HG02852 (cell line): ENCODE measurements around the gene LIMS2.

Experiments
- ATAC-seq: cut with Tn5 transposase; IDR thresholded peaks from one replicate; pipeline ENCODE4 v1.9.1; 2021; ENCODE audit warnings: mild to moderate bottlenecking, moderate library complexity; ENCODE audit not compliant: unreplicated experiment

LIMS2 gene

DNA sequence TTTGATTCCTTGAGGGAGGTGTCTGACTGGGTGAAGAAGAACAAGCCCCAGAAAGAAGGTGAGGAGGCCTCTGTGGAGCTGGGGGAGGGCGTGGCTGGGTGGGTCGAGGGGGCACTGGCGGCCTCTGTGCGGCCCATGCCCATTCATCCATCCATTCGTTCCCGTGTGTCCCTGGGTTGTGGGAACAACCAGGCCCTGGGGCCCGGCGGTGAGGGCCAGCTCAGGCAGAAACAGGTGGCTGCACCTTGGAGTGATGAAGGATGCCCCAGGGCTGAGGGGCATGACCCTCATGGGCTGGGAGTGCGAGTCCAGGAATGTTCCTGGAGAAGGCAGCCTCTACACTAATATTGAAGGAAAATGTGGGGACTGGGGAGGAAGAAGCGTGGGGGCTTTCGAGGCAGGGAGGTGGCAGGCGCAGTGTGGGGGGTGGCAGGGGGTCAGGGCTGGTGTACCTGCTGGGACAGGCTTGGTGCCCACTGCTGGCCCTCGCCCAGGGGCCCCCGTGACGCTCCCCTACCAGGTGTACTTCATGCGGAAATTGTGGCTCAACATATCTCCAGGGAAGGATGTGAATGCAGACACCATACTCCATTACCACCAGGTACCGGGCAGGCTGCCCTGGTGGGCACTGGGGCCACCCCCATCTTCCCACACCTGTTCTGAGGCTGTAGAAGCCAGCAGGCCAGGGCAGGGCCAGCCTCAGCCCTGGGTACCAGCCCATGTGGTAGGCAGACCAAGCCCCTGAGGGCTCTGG lies 40.5 kb downstream of the LIMS2 start:
- no peak for ATAC-seq

DNA sequence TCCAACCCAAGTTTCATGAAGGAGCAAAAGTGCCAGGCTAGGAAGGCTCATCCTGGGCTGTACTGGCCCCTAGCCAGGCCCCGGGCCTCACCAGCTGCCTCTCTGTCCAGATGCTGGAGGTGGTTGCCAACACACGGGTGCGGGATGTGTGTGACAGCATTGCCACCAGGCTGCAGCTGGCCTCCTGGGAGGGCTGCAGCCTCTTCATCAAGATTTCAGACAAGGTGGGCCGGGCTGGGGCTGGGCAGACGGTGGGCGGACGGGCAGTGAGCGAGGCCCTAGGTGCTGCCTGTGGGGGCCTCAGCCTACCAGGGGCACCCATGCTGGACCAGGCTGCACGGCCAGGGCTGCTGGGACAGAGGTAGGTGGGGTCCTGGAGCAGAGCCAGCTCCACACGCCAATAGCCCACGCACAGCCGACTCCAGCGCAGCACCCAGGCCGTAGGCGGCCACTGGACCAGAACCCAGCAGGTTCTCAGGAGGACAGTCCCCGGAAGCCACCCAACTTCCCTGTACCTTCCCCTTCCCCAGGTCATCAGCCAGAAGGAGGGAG lies 41.2 kb downstream of the LIMS2 start:
- no peak for ATAC-seq

DNA sequence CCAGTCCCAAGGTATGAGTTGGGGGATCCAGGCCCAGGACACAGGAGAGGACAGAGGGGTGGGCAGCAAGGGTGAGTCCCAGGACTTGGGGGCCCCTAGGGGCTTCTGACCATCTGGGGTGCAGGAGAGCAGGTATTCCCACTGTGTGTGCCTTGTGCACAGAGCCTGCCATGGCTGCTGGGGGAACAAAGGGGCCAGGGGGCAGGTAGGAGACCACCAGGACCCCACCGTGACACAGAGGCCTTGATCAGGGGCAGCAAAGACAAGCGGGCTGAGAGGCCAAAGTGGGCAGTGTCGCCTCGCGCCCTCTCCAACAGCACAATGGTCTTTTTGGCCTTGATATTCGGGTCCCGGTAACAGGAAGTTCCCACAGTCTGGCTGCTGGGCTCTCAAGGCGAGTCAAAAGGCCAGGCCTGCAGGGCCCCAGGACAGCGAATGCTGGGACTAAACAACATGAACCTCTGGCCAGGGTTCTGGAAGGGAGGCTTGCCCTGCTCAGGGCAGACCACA lies 41.7 kb downstream of the LIMS2 start:
- ATAC-seq: no peak

DNA sequence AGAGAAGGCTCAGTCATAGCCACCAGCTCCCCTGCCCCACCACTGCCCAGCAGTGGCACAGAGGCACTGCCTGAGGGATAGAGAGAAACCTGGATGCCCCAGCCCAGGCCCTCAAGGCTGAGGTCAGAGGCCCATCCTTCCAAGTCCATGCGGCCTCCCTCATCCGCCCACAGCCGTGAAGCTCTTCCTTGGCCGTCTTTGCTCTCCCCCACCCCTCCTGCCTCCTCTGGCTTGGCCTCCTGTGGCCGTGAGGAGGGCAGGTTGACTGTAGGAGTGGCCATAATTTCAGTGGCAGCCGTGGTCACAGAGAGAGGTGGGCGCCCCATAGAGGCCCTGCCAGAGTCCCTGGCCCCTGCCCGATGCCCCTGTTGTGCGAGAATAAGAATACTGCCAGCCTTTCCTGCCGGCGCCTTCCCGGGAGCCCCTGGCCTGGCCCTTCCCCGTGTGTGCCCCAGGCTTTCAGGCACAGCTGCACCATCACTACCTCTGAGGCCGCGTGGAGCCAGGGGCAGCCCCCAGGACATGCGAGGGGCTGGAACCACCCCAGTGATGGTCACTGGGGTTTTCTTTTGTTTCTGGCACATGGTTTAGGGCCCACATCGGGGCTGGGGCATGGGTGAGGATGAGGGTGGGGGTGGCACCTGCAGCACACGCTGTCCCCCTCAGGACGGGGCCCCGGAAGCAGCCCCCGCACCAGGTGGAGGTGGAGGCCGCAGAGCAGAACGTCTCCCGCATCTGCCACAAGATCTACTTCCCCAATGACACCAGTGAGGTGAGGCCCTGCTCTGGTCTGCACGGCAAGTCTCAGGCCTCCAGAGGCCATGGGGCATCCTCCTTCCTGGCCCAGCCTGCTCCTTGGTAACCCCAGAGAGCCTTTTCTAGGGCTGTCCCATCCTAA lies 42.5 kb downstream of the LIMS2 start:
- peak; percentile 59 for ATAC-seq

DNA sequence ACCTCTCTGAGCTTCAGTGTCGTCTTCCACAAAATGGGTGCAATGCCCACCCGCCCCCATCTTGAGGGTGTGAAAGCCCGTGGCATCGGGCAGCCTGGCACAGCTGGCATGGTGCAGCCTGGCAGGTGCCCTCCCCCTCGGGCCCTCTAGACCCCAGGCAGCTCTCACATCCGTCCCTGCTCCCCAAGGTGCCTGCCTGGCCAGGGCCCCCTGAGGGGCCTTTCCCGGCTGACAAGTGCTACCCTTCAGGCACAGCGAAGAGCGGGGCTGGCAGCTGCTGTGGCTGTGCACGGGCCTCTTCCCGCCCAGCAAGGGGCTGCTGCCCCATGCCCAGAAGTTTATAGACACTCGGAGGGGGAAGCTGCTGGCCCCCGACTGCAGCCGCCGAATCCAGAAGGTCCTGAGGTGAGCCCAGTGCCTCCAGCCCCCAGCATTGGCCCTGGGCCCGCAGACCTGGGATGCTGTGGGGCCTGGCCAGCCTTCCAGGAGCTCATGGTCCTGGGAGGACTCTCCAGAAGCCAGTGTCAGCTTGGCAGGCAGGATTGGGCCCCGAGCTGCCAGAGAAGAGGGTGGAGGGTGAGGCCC lies 43.2 kb downstream of the LIMS2 start:
- no peak for ATAC-seq

DNA sequence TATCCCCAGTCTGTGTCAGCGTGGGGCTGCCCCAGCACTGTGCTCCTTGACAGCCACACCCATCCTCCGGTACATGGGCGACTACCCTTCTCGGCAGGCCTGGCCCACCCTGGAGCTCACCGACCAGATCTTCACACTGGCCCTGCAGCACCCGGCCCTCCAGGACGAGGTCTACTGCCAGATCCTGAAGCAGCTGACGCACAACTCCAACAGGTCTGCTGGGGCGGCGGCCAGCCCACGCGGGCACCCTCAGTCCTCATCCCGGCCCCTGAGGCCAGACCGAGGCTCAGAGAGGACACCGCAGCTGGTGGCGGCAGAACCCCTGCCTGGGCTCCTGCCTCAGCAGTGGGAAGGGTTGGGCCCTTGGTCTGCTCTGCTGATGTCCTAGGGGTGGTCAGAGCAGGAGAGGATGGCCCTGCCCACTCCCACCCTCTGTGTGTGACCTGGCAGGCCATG lies 43.8 kb downstream of the LIMS2 start:
- ATAC-seq: no peak

DNA sequence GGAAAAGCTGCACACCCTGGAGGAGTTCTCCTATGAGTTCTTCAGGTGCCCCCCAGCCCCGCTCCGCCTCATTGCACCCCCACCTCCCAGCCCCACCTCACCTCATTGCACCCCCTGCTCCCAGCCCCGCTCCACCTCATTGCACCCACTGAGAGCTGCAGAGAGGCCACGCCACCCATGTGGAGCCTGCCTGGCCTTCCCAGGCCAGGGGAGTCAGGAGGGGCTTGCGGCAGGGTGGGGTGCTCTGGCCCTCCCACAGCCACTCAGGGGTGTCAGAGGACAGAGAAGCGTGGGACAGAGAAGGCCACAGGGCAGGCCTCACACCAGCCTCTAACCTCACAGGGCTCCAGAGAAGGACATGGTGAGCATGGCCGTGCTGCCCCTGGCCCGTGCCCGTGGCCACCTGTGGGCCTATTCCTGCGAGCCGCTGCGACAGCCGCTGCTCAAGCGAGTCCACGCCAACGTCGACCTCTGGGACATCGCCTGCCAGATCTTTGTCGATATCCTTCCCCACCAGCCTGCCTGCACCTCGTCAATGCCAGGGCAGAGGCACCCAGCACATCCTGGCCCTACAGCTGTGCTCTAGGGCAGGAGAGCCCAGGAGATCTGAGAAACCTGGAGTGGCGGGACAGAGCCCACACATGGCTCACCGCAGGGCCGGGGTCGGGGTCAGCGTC lies 44.3 kb downstream of the LIMS2 start:
- no peak for ATAC-seq

DNA sequence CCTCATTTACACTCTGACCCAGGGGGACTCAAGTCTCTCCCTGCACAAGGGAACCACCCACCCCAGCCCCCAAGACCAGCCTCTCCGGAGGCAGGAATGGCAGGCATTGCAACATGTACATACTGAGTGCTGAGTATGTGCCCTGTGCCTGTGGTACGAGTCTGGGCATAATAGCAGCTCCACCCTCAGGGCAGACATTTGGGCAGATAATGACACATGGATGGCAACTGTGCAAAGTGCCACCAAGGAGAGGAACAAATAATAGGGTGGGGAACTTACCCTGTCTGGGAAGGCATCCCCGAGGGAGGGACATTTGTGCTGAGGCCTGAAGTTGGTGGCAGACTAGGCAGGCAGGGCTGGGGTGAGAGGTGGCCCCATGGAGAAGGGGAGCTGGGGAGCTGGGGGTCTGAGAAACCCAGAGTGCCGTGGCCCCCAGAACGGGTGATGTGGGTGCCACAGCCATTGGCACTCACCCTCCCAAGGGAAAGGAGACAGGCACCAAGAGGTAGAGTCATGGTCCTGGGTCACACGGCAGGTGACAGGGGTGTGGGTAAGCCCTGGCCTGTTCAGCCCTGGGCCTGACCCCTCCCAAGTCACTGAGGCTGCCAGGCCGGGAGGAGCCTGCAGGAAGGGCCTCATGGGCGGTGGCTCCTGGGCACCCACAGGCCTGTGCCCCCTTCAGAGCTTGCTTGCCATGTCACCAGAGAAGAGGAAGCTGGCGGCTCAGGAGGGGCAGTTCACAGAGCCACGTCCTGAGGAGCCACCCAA lies 45.0 kb downstream of the LIMS2 start:
- ATAC-seq: no peak

DNA sequence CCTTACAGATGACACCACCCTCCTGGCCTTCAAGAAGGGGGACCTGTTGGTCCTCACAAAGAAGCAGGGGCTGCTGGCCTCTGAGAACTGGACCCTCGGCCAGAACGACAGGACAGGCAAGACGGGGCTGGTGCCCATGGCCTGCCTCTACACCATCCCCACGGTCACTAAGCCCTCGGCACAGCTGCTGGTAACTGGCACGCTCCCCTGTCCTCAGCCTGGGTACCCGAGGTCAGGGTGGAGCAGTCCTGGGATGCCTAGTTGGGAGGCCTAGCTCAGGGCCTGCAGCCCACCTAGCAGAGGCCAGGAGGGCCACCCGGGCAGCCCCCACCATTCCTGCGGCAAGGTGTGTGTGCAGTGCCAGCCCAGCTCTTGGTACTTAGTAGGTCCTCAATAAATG lies 45.7 kb downstream of the LIMS2 start:
- ATAC-seq: no peak

DNA sequence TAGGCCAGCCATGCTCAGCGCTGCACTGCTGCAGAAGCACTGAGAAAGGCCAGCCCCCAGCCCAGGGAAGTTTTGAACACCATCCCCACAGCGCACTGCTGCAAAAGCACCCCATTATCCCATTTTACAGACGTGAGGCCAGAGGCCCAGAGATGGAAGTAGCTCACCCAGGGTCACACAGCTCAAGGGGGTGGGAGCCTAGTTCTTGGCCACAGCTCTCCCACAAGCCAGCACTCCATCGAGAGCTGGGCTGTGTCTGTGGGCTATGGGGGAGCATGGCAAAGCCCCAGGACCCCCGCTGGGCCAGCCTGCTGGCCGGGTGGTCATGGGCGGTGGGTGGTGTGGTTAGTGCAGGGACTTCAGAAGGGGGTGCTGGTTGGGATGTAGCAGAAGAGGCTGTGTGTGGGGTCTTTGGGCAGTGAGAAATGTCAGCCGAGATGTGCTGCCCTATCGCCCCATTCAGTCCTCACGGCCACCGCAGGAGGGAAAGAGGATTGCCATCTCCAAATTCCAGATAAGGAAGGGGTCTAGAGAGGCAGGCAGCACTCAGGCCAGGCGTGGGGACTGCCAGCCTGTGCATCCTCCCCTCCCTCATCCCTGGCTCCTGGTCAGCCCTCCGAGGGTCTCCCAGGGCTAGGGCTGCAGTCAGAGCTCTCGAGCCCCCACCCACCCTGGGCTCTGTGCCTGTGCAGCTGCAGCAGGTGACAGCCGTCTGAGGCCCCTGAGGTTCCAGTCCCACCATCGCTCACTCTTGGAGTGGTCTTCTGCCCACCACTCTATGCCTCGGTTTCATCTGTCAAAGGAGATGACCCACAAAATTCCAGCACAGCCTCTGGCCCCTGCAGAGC lies 46.3 kb downstream of the LIMS2 start:
- ATAC-seq: no peak

DNA sequence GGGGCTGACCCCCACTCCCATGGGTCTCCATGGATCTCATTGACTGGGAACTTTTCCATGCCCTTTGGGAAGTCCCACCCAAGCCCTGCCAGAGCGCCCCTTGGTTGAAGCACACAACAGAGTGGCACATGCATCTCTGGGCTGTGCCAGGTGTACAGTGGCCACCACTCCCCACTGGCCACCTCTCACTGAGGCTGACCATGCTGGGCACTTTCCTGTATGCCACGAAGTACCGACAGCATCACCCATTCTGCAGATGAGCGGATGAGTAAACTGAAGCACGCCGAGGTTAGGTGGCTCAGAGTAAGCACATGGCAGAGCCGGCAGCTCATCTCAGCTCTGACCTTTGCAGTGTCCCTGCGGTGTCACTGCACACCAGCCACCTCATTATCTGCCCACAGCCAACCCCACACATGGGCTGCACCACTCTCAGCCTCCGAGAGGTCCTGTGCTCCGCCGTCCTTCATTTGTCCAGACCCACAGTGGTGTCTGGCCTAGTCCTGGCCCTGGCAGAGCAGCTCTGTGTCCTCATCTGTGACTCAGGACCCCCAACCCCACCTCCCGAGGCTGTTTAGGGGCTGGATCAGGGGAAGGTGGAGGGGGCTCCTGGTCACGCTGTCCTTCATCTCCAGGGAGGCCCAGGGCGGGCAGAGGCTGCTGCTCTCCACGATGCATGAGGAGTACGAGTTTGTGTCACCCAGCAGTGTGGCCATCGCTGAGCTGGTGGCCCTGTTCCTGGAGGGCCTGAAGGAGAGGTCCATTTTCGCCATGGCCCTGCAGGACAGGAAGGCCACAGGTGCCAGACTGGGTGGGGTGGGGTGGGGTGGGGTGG lies 47.4 kb downstream of the LIMS2 start:
- no peak for ATAC-seq

DNA sequence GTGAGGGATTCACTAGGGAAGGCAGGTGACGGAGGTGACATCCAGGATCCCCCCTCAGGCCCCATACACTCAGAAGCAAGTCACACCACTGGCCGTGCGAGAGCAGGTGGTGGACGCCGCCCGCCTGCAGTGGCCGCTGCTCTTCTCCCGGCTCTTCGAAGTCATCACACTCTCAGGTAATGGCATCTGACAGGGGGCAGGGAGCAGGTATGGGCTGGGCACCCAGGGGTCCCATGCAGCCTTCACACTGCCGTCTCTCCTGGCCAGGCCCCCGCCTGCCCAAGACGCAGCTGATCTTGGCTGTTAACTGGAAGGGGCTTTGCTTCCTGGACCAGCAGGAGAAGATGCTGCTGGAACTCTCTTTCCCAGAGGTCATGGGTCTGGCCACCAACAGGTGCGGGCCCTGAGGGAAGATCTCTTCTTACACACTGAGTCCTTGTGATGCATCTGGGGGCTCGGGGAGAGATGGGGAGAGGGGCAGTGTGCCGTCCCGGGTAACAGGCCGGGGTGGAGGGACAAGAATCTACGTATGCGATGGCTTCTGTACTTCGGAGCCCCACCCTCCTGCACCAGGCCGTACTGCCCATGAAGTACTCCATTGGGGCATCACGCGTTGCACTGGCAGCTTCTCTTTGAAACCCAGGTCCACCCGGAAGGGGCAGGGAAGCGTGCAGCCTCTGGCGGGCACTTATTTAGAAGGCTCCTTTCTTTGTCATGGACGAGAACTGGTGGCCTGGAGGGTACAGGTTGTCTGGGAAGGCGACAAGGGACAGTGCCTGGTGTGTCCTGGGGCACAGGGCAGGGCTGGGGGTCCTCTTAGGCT lies 48.2 kb downstream of the LIMS2 start:
- ATAC-seq: no peak

DNA sequence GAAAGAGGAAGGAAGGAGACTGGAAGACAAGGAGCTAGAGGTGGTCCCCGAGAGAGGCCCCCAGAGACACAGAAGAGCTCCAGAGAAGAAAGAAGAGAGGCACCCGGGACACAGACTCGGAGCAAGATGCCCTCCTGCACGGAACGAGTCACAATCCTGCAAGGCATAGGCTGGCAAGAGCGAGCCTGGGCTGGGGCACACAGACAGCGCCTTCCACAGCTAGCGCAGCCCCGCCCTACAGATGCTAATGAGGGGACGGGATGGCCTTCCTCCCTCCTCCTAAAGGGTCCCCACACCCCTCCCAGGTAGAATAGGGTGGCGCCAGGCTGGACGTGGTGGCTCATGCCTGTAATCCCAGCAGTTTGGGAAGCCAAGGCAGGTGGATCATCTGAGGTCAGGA lies 49.2 kb downstream of the LIMS2 start:
- no peak for ATAC-seq

DNA sequence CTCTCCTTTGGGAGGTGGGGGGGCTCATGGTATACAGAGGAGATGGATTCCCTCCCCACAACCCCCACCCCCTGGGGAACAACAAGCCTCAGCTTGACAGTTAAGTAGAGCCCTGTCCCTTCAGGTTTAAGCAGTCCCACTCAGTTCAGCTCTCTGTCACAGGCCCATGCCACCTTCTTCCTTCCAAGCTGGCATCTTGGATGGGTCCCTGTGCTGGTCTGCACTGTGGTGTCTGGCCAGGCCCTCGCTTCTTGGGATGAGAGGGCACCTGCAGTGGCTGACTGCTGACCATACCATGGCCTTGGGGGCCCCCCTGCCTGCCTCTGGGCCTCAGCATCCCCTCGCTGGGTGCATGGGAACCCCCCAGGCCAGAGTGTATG lies 49.8 kb downstream of the LIMS2 start:
- ATAC-seq: no peak

DNA sequence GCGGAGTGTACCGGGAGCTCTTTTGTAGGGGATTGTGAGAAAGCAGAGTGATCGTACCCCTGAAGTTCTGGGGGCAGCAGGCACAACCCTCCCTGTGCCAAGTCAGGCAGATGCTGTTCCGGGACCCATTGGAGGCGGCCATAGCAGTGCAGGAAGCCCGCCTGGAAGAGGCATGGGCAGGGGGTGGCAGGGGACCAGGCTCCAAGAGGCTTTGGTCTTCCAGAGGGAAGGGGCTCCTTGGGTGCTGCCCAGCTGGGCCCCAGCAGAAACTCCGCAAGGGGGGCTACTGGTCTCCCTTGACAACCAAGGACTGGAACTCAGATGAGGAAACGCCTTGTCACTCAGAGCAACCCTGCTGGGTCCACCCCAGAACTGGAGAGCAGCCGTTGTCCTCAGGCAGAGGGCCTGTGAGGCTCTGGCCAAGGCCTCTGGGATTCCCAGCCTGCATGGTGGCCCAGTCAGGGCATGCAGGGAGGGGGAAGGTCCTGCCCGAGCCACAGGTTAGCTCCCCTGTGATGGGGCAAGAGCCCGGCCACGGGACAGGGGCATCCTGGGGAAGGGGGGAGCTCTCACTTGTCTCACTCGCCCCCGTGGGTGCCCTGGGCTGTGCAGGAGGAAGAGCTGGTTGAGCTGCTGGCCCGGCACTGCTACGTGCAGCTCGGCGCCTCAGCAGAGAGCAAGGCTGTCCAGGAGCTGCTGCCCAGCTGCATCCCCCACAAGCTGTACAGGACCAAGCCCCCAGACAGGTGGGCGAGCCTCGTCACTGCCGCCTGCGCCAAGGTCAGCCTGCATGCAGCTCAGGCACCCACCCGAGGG lies 50.4 kb downstream of the LIMS2 start:
- no peak for ATAC-seq

DNA sequence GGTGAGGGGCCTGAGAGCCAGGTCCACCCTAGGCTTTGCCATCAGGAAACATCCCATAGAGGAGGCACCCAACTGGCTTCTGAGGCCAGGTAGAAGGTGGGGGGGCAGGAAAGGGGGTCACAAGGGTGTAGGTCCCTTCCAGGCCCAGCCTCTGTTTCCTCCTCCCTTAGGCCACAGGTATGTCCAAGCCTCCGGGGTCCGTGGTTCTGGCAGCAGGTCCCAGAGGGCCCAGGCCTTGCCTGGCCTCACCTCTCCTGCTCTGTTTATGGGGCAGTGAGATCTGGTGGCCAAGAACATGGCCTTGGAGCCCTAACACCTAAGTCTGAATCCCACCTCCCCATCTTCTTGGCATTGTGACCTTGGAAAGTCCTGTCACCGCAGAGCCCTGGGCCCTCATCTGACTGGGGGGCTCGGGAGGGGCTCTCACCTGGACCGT lies 51.0 kb downstream of the LIMS2 start:
- no peak for ATAC-seq
